ENCODE results near the gene VANGL2. TPM values are rescaled to one million over a fixed set of nuclear protein-coding genes. Genes with fewer than 3 reads are reported as not detected.

Gene VANGL2
- total and polyA plus RNA-seq, 2 of the 8 experiments (the other 6 are each of a cell fraction or from before 2014, with no cell fraction given) = 62.5 to 118 TPM

GRCh38 chr1:160471253-160471652, 70.9 kb downstream of the VANGL2 start:
- Histone ChIP-seq H3K36me3 (ENCODE audit: control insufficient read depth in 2 of 4, insufficient read depth in 4 of 4, low read length in 3 of 4) (no peaks in the 10 kb centered on the region), H2BK15ac (ENCODE audit: low read length) (no peak overlapping the region), H4K8ac (ENCODE audit: extremely low read depth, insufficient read depth, low read length) (no peak overlapping the region), H3K18ac (ENCODE audit: extremely low read depth, low read length) (no peak overlapping the region), H3K9ac (replicated peaks in 1 of 4; ENCODE audit: extremely low read depth in 1 of 4, low read depth in 3 of 4, low read length in 3 of 4) (no peak overlapping the region), H3K4ac (replicated peaks; ENCODE audit: insufficient read length, low read depth, low read length) (no peak overlapping the region), H3K79me1 (ENCODE audit: low read depth, low read length) (no peaks in the 10 kb centered on the region), H3K23ac (ENCODE audit: insufficient read length) (no peak overlapping the region), H3K14ac (ENCODE audit: insufficient read length) (no peak overlapping the region), H3K56ac (replicated peaks; ENCODE audit: insufficient read length, low read depth, low read length) (no peak overlapping the region), H2AK5ac (ENCODE audit: low read depth, low read length) (no peak overlapping the region), H2BK12ac (ENCODE audit: low read depth, low read length) (no peak overlapping the region), H4K5ac (ENCODE audit: insufficient read length, low read depth, low read length) (no peak overlapping the region), H4K91ac (replicated peaks; ENCODE audit: insufficient read length, low read length) (no peak overlapping the region), H3K4me1 (replicated peaks in 1 of 4; ENCODE audit: control insufficient read depth in 3 of 4, insufficient read depth in 4 of 4, low read length in 3 of 4) (no peaks in the 10 kb centered on the region), H2BK20ac (ENCODE audit: low read length) (no peak overlapping the region), H4K20me1 (replicated peaks in 1 of 2; ENCODE audit: control insufficient read depth in 1 of 2, insufficient read depth in 2 of 2, low read length in 2 of 2) (no peaks in the 10 kb centered on the region), H3K9me3 (ENCODE audit: insufficient read depth in 2 of 2, low read depth in 1 of 2, low read length in 1 of 2) (no peaks in the 10 kb centered on the region), H3K4me3 (ENCODE audit: extremely low read depth in 1 of 4, insufficient read depth in 2 of 4, low read depth in 3 of 4, low read length in 4 of 4) (no peak overlapping the region), H2BK120ac (replicated peaks; ENCODE audit: low read depth, low read length) (no peak overlapping the region), H3K27ac (ENCODE audit: low read depth, low read length) (no peak overlapping the region), H2BK5ac (ENCODE audit: low read depth, low read length) (no peak overlapping the region), H3K79me2 (ENCODE audit: control insufficient read depth in 1 of 2, insufficient read depth in 2 of 2, low read length in 2 of 2) (no peaks in the 10 kb centered on the region), H3K27me3 (replicated peaks in 1 of 4; ENCODE audit: control insufficient read depth in 3 of 4, extremely low read depth in 1 of 4, insufficient read depth in 3 of 4, low read length in 3 of 4) (peaks cover 0 to 1% (median 0%) of the 10 kb centered on the region in 4 experiments; a peak in 1 of 7 replicates), H3K23me2 (ENCODE audit: low read depth, low read length) (no peaks in the 10 kb centered on the region; the same call in 1 of the 2 replicates), H2AFZ (ENCODE audit: low read length) (no peak overlapping the region), H3K4me2 (ENCODE audit: insufficient read depth in 1 of 2, low read depth in 2 of 2, low read length in 2 of 2) (no peak overlapping the region)
- WGBS, 2 experiments (ENCODE audit: extremely low coverage in 1 of 2, insufficient coverage in 1 of 2, insufficient read length in 1 of 2, insufficient replicate concordance in 2 of 2, low coverage in 1 of 2, low lambda C conversion rate in 2 of 2, missing lambda C conversion rate in 1 of 2) = 91% methylated on average over 1 of the region's 1 CpG; no CpG with 5 or more reads in 1 of the 2 experiments
- no peak for DNase-seq (ENCODE audit: low read depth in 1 of 2, low spot score in 2 of 2)
- TF ChIP-seq TCF12 (IDR thresholded peaks at IDR 0.05; ENCODE audit: low read depth, low read length) (no peak), GTF2F1 (IDR thresholded peaks at IDR 0.05; ENCODE audit: borderline replicate concordance, low read depth, low read length) (no peak), POLR2AphosphoS5 (IDR thresholded peaks at IDR 0.05; ENCODE audit: low read depth, low read length) (no peak), SUZ12 (IDR thresholded peaks at IDR 0.05; ENCODE audit: low read length) (no peak), SIX5 (IDR thresholded peaks at IDR 0.05; ENCODE audit: low read depth, low read length) (no peak), NANOG (IDR thresholded peaks at IDR 0.05; ENCODE audit: insufficient read depth, low read depth, low read length, poor library complexity, severe bottlenecking) (no peak), KDM1A (IDR thresholded peaks at IDR 0.05; ENCODE audit: borderline replicate concordance, low read length) (no peak)
- CTCF ChIA-PET (ENCODE audit: partially characterized antibody) = interaction anchor here (1.0 kb wide), 1 partner anchor 14 kb away, joined by 3 read pairs; no protein-coding TSS in a partner anchor
- POLR2A ChIA-PET (ENCODE audit: partially characterized antibody) = no interaction called here
- FAIRE-seq = no peak
